Urinary bladder (tissue), 4 donors: ENCODE results near the gene FBXL2. TPM values are rescaled to one million over a fixed set of nuclear protein-coding genes. Genes with fewer than 3 reads are reported as not detected.

ENCODE experiments used
- DNase-seq: peaks from one replicate; pipeline ENCODE4 v3.0.0-alpha.2; 2015; ENCODE audit errors: extremely low spot score
- H3K27ac ChIP-seq: one replicate; pipeline ENCODE4 v1.5.1; 2013; ENCODE audit warnings: low read depth, mild to moderate bottlenecking, moderate library complexity
- H3K36me3 ChIP-seq: one replicate; pipeline ENCODE4 v1.6.1; 2013; ENCODE audit warnings: mild to moderate bottlenecking, moderate library complexity; ENCODE audit not compliant: insufficient read depth
- H3K4me1 ChIP-seq: one replicate; pipeline ENCODE4 v1.6.1; 2013; ENCODE audit warnings: mild to moderate bottlenecking, moderate library complexity; ENCODE audit not compliant: insufficient read depth
- H3K4me3 ChIP-seq: one replicate; pipeline ENCODE4 v1.5.1; 2013; ENCODE audit warnings: low read depth, low read length
- whole genome bisulfite sequencing: extraction: QIAGEN DNeasy Blood & Tissue Kit; methylation state at CpG from one replicate; pipeline ENCODE4 v1.1.7; 2013; 5-methylcytosine and 5-hydroxymethylcytosine counted together
- polyA plus RNA-seq: library from polyadenylated mRNA; stranded (reverse); fragments of 200-250 nt; gene quantifications from one replicate; pipeline ENCODE4 v1.2.3, GENCODE V29; 2013
- total RNA-seq: library from RNA; depleted of rRNA; stranded (reverse); fragments of >200 nt; gene quantifications from one replicate; pipeline ENCODE4 v1.2.3, GENCODE V29; 2014
- donor health status: healthy with polysubstance abuse.
- donor health status: healthy.

Gene FBXL2
- 15.1 TPM for total RNA-seq
- 5.2 TPM for polyA plus RNA-seq

- Histone ChIP-seq H3K4me3 (peak within 1 kb of the TSS; percentile 68), H3K27ac (no peak within 1 kb of the TSS), H3K4me1 (no peaks in the 10 kb centered on the region), H3K36me3 (no peaks in the 10 kb centered on the region)
- DNase-seq, result no peak
- 2% methylated on average over 63 of the region's 63 CpGs for WGBS
Observed at GRCh38 chr3:33277193-33277882, at the start of gene FBXL2. TSS of gene FBXL2 (plus strand) at chr3:33277442. CDS start at chr3:33277513, 71 bp downstream.

GRCh38 chr3:33229066-33229465 is 48.2 kb upstream of the FBXL2 start:
- Histone ChIP-seq H3K36me3 (no peaks in the 10 kb centered on the region), H3K4me1 (no peaks in the 10 kb centered on the region), H3K4me3 (no peak overlapping the region), H3K27ac (no peak overlapping the region)
- WGBS, result 91% methylated on average over 3 of the region's 3 CpGs
- no peak for DNase-seq

- no peak for DNase-seq
- no peaks in the 10 kb centered on the region for H3K36me3 ChIP-seq
- H3K27ac ChIP-seq, result no peak overlapping the region
- WGBS, result 45% methylated on average over 5 of the region's 5 CpGs
- no peak overlapping the region for H3K4me3 ChIP-seq
- H3K4me1 ChIP-seq, result no peaks in the 10 kb centered on the region
Observed at GRCh38 chr3:33229947-33230346, 47.3 kb upstream of the FBXL2 start.

DNA sequence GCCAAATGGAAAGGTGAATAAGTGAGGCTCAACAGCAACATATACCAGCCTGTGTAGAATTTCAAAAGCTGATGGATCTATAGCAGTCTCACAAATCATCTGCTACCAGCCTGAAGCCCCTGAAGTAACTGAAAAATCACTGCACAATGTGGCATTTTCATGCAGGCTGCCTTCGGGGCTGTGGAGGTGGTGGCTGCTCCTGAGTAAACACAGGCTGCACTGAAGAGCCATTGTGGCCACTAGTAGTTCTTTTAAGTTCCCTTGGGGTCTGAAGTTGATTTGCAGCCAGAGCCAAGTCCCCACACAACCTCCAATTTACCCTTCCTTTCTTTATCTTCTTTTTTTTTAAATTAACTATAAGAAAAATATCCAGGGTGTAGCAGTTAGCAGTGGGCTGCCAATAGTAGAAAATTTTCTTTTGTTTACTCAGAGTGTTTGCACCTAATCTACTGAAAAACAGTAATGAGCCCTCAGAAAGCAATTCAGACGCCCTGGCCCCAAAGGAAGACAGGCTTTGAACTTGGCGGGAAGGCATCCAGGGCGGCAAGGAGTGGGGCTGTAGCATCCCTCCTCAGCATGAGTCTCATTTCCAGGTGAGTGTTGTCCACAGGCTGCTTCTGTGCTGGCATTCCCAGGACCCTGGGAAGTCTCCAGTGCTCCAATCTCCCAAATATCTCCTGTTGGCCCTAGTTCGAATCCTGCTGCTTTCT is 45.3 kb upstream of the FBXL2 start:
- 34% methylated on average over 5 of the region's 5 CpGs for WGBS
- no peak for DNase-seq
- H3K36me3 ChIP-seq, result no peaks in the 10 kb centered on the region
- H3K4me1 ChIP-seq, result no peaks in the 10 kb centered on the region
- no peak overlapping the region for H3K27ac ChIP-seq
- H3K4me3 ChIP-seq, result no peak overlapping the region

GRCh38 chr3:33233884-33234283 is 43.4 kb upstream of the FBXL2 start:
- Histone ChIP-seq H3K36me3 (no peaks in the 10 kb centered on the region), H3K4me3 (no peak overlapping the region), H3K27ac (no peak overlapping the region), H3K4me1 (no peaks in the 10 kb centered on the region)
- WGBS, result 77% methylated on average over 1 of the region's 1 CpG
- no peak for DNase-seq

- no peak overlapping the region for H3K4me3 ChIP-seq
- WGBS, result 32% methylated on average over 2 of the region's 2 CpGs
- no peaks in the 10 kb centered on the region for H3K4me1 ChIP-seq
- DNase-seq, result no peak
- no peaks in the 10 kb centered on the region for H3K36me3 ChIP-seq
- no peak overlapping the region for H3K27ac ChIP-seq
Observed at GRCh38 chr3:33236005-33236404, 41.2 kb upstream of the FBXL2 start.

GRCh38 chr3:33237439-33237838 is 39.8 kb upstream of the FBXL2 start:
- H3K36me3 ChIP-seq, result no peaks in the 10 kb centered on the region
- no peak overlapping the region for H3K4me3 ChIP-seq
- no peak for DNase-seq
- no peaks in the 10 kb centered on the region for H3K4me1 ChIP-seq
- H3K27ac ChIP-seq, result no peak overlapping the region
- 90% methylated on average over 4 of the region's 4 CpGs for WGBS

GRCh38 chr3:33238923-33239322 is 38.3 kb upstream of the FBXL2 start:
- Histone ChIP-seq H3K27ac (no peak overlapping the region), H3K4me3 (no peak overlapping the region), H3K36me3 (no peaks in the 10 kb centered on the region), H3K4me1 (no peaks in the 10 kb centered on the region)
- no peak for DNase-seq
- 99% methylated on average over 1 of the region's 1 CpG for WGBS

GRCh38 chr3:33240261-33240660 is 37.0 kb upstream of the FBXL2 start:
- no peak for DNase-seq
- WGBS, result 51% methylated on average over 1 of the region's 1 CpG
- Histone ChIP-seq H3K4me3 (no peak overlapping the region), H3K4me1 (no peaks in the 10 kb centered on the region), H3K27ac (no peak overlapping the region), H3K36me3 (no peaks in the 10 kb centered on the region)

DNA sequence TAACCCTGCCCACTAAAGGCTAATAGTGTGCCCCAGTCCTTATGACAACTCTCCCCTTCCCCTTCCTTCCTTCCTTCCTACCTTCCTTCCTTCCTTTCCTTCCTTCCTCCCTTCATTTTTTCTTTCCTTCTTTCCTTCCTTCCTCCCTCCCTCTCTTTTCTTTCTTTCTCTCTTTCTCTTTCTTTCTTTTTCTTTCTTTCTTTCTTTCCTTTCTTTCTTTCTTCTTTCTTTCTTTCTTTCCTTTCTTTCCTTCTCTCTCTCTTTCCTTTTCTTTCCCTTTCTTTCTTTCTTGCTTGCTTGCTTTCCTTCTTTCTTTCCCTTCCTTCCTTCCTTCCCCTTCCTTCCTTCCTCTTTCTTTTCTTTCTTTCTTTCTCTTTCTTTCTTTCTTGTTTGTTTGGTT is 30.5 kb upstream of the FBXL2 start:
- Histone ChIP-seq H3K27ac (no peak overlapping the region), H3K4me1 (no peaks in the 10 kb centered on the region), H3K36me3 (no peaks in the 10 kb centered on the region), H3K4me3 (no peak overlapping the region)
- DNase-seq, result no peak

- 39% methylated on average over 1 of the region's 1 CpG for WGBS
- Histone ChIP-seq H3K4me1 (no peaks in the 10 kb centered on the region), H3K27ac (no peak overlapping the region), H3K36me3 (no peaks in the 10 kb centered on the region), H3K4me3 (no peak overlapping the region)
- no peak for DNase-seq
Observed at GRCh38 chr3:33250712-33251111, 26.5 kb upstream of the FBXL2 start.

GRCh38 chr3:33256249-33256648 is 21.0 kb upstream of the FBXL2 start:
- no peak for DNase-seq
- no peak overlapping the region for H3K27ac ChIP-seq
- H3K4me1 ChIP-seq, result no peaks in the 10 kb centered on the region
- H3K36me3 ChIP-seq, result no peaks in the 10 kb centered on the region
- WGBS, result 54% methylated on average over 2 of the region's 2 CpGs
- H3K4me3 ChIP-seq, result no peak overlapping the region

- Histone ChIP-seq H3K36me3 (no peaks in the 10 kb centered on the region), H3K27ac (no peak overlapping the region), H3K4me3 (no peak overlapping the region), H3K4me1 (no peaks in the 10 kb centered on the region)
- 92% methylated on average over 5 of the region's 5 CpGs for WGBS
- DNase-seq, result no peak
Observed at GRCh38 chr3:33260104-33260503, 17.1 kb upstream of the FBXL2 start.

DNA sequence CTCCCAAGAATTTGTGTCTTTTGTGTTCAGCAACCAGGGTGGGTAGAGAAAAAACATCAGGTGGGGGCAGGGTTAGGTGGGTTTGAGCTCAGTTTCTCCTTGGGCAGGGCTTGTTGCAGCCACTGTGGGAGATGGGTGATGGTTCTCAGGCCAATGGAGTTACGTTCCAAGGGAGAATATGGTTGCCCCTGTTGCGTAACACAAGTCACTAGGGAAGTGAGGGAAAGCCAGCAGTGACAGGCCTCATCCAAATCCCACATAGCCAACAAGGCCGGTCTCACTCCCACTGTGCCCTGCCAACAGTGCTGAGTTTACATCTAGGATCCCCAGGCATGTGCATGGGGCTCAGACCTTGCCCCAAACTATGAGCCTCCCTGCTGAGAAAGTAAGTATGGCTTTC is 7.9 kb upstream of the FBXL2 start:
- H3K36me3 ChIP-seq, result no peaks in the 10 kb centered on the region
- H3K4me3 ChIP-seq, result no peak overlapping the region
- DNase-seq, result no peak
- H3K27ac ChIP-seq, result no peak overlapping the region
- H3K4me1 ChIP-seq, result no peaks in the 10 kb centered on the region
- 88% methylated on average over 3 of the region's 3 CpGs for WGBS
